Endothelial cell of umbilical vein (primary cell): ENCODE measurements around the gene KRT8. TPM values are rescaled to one million over a fixed set of nuclear protein-coding genes. Genes with fewer than 3 reads are reported as not detected.

ENCODE experiments used
- BruUV-seq: library from RNA; stranded (reverse); fragments of 400-500 nt; replicated peaks from 2 replicates; lab custom pipeline; 2021; lab: Mats Ljungman, UMichigan
- CTCF ChIA-PET: fragments of 300-600, 350-600 bp; sonication (Branson Sonifier 250); formaldehyde crosslinking; loops from one replicate; lab custom pipeline; 2021; ENCODE audit warnings: antibody characterized with exemption, inconsistent platforms; lab: Charles Lee
- POLR2A ChIA-PET: fragments of 300-600, 350-600 bp; sonication (Branson Sonifier 250); formaldehyde crosslinking; loops from one replicate; lab custom pipeline; 2021; ENCODE audit warnings: antibody characterized with exemption, inconsistent platforms; lab: Charles Lee
- DNase-seq: peaks from one replicate; pipeline ENCODE4 v3.0.0-alpha.2; 2011; ENCODE audit warnings: low read depth, low spot score
- FAIRE-seq: peaks from 2 replicates; lab custom pipeline; 2011; peaks lifted over from hg19 to GRCh38; lab: Jason Lieb, UNC
- H2AFZ ChIP-seq: 2 replicates; pipeline ENCODE4 v1.6.0; 2012; ENCODE audit warnings: low read depth, low read length, control low read depth, inconsistent platforms
- H3K27ac ChIP-seq: 2 replicates; pipeline ENCODE4 v1.5.1; 2011; ENCODE audit warnings: low read depth, mild to moderate bottlenecking, control low read depth, low read length, moderate library complexity; ENCODE audit not compliant: insufficient read depth
- H3K27me3 ChIP-seq, 2 experiments: 2 replicates each; pipeline versions ENCODE4 v1.6.0 to v1.6.1; 2011; ENCODE audit warnings: low read length in 2 of 2, mixed read lengths in 1 of 2; ENCODE audit not compliant: control insufficient read depth in 2 of 2, insufficient read depth in 2 of 2
- H3K36me3 ChIP-seq, 2 experiments: 2 replicates in 1 of 2; 3 replicates in 1 of 2; pipeline ENCODE4 v1.5.1; 2011; ENCODE audit warnings: low read length in 2 of 2, mild to moderate bottlenecking in 1 of 2, moderate library complexity in 1 of 2; ENCODE audit not compliant: control insufficient read depth in 2 of 2, insufficient read depth in 2 of 2; ENCODE audit errors: extremely low read depth in 1 of 2
- H3K4me1 ChIP-seq: 3 replicates; pipeline ENCODE4 v1.5.1; 2011; ENCODE audit warnings: mild to moderate bottlenecking, low read length; ENCODE audit not compliant: control insufficient read depth, insufficient read depth; ENCODE audit errors: extremely low read depth
- H3K4me2 ChIP-seq: 2 replicates; pipeline ENCODE4 v1.6.1; 2011; ENCODE audit warnings: low read length, control low read depth, mixed read lengths; ENCODE audit not compliant: insufficient read depth
- H3K4me3 ChIP-seq, 3 experiments: fragments of 200-600 bp in 1 of 3; sonication (generic), shearing (Covaris generic) in 1 of 3; replicated peaks in 1 of 3; 2 replicates each; pipeline ENCODE4 v1.5.1; 2011 to 2016; ENCODE audit warnings: control low read depth in 3 of 3, low read length in 3 of 3, mild to moderate bottlenecking in 2 of 3, inconsistent platforms in 1 of 3, low read depth in 1 of 3, moderate library complexity in 1 of 3; ENCODE audit not compliant: insufficient read depth in 1 of 3
- H3K79me2 ChIP-seq: 2 replicates; pipeline ENCODE4 v1.6.0; 2012; ENCODE audit warnings: low read length, inconsistent platforms; ENCODE audit not compliant: control insufficient read depth, insufficient read depth
- H3K9ac ChIP-seq: replicated peaks from 2 replicates; pipeline ENCODE3; 2011; ENCODE audit warnings: low read length, control low read depth; ENCODE audit not compliant: insufficient read depth; ENCODE audit errors: extremely low read depth
- H3K9me1 ChIP-seq: replicated peaks from 3 replicates; pipeline ENCODE4 v1.6.0; 2011; ENCODE audit warnings: mild to moderate bottlenecking, low read length; ENCODE audit not compliant: control insufficient read depth, insufficient read depth; ENCODE audit errors: extremely low read depth
- H3K9me3 ChIP-seq: replicated peaks from 2 replicates; pipeline ENCODE4 v1.5.1; 2012; ENCODE audit warnings: low read length, inconsistent platforms; ENCODE audit not compliant: control insufficient read depth, insufficient read depth
- H4K20me1 ChIP-seq: replicated peaks from 2 replicates; pipeline ENCODE3; 2011; ENCODE audit warnings: mild to moderate bottlenecking, low read length; ENCODE audit not compliant: control insufficient read depth, insufficient read depth; ENCODE audit errors: extremely low read depth
- CTCF ChIP-seq, 2 donors: IDR thresholded peaks; 1 replicate in 1 of 2; 2 replicates in 1 of 2; pipeline ENCODE4 v1.5.1; 2011; ENCODE audit warnings: low read length in 2 of 2, mild to moderate bottlenecking in 2 of 2, moderate library complexity in 2 of 2, control low read depth in 1 of 2, inconsistent platforms in 1 of 2, low read depth in 1 of 2; ENCODE audit not compliant: insufficient read depth in 1 of 2; ENCODE audit errors: extremely low read depth in 1 of 2
- EZH2 ChIP-seq: IDR thresholded peaks from 2 replicates; pipeline ENCODE4 v1.6.1; 2012; ENCODE audit warnings: borderline replicate concordance, low read depth, mild to moderate bottlenecking, moderate library complexity, low read length, inconsistent platforms; ENCODE audit not compliant: severe bottlenecking
- FOS ChIP-seq: IDR thresholded peaks from 2 replicates; pipeline ENCODE4 v1.6.1; 2011; ENCODE audit warnings: mild to moderate bottlenecking, low read length, moderate library complexity, borderline replicate concordance; ENCODE audit not compliant: insufficient read depth
- GATA2 ChIP-seq: IDR thresholded peaks from 2 replicates; pipeline ENCODE4 v1.7.0; 2011; ENCODE audit warnings: low read depth, mild to moderate bottlenecking, moderate library complexity, mixed read lengths, low read length; ENCODE audit not compliant: insufficient read length, insufficient read depth
- JUN ChIP-seq: IDR thresholded peaks from 2 replicates; pipeline ENCODE4 v1.6.1; 2011; ENCODE audit warnings: borderline replicate concordance, low read depth; ENCODE audit not compliant: insufficient read length, insufficient read depth
- MAX ChIP-seq: IDR thresholded peaks from 2 replicates; pipeline ENCODE4 v1.6.1; 2011; ENCODE audit not compliant: insufficient read depth, insufficient read length
- MYC ChIP-seq: IDR thresholded peaks from one replicate; pipeline ENCODE4 v1.6.1; 2011; ENCODE audit warnings: mild to moderate bottlenecking, low read depth, low read length
- POLR2A ChIP-seq: IDR thresholded peaks from 2 replicates; pipeline ENCODE4 v1.6.1; 2012; ENCODE audit warnings: low read depth, mild to moderate bottlenecking, control low read depth, low read length
- POLR2AphosphoS5 ChIP-seq: IDR thresholded peaks from 2 replicates; pipeline ENCODE4 v1.6.1; 2012; ENCODE audit warnings: low read depth, mild to moderate bottlenecking, control low read depth, low read length, moderate library complexity; ENCODE audit not compliant: insufficient read depth
- dilution Hi-C: fragments of 300-500 bp; cut with MboI; formaldehyde crosslinking; loops from one replicate; pipeline ENCODE4 v1.15.0; 2019; ENCODE audit warnings: low sequenced_read_pairs; ENCODE audit not compliant: extremely low pct_ligation_motif_present
- intact Hi-C: fragments of 100-400 bp; cut with micrococcal nuclease; formaldehyde crosslinking; loops from one replicate; pipeline ENCODE4 v1.10.0; 2022
- polyA plus RNA-seq, 4 experiments: library from polyadenylated mRNA; depleted of rRNA in 3 of 4; stranded (reverse) in 3 of 4; unstranded in 1 of 4; fragments of >200 nt; gene quantifications; 2 replicates each; pipeline versions ENCODE4 v1.2.1 to v1.2.3, GENCODE V29; 2011 to 2012; ENCODE audit warnings: missing spikeins in 1 of 4
- total RNA-seq: library from RNA; stranded (reverse); gene quantifications from 2 replicates; pipeline ENCODE4 v1.2.3, GENCODE V29; 2021

Gene KRT8
- total and polyA plus RNA-seq, 2 donors (not counting 3 experiments of a cell fraction or from before 2014, with no cell fraction given), result 23.5 to 31.7 TPM

- H3K9me1 ChIP-seq, result no peaks in the 10 kb centered on the region
- no peak overlapping the region for H3K27ac ChIP-seq
- TF ChIP-seq MYC (no peak), GATA2 (no peak), FOS (no peak), MAX (no peak), EZH2 (no peak), JUN (no peak), POLR2A (no peak), POLR2AphosphoS5 (no peak), CTCF (IDR thresholded peaks at IDR 0.05; ENCODE audit: extremely low read depth in 1 of 2, insufficient read depth in 1 of 2, low read depth in 1 of 2, low read length in 2 of 2) (no peak)
- no peaks in the 10 kb centered on the region for H3K79me2 ChIP-seq
- no peak for DNase-seq
- no peak overlapping the region for H3K9ac ChIP-seq
- no peaks in the 10 kb centered on the region for H4K20me1 ChIP-seq
- H3K36me3 ChIP-seq, result no peaks in the 10 kb centered on the region
- dilution Hi-C loops (no loop called here), intact Hi-C loops (no loop called here)
- no TSS peak for BruUV-seq
- no peak for FAIRE-seq
- no peak overlapping the region for H3K4me3 ChIP-seq
- peaks cover 0 to 4% of the 10 kb centered on the region in 2 experiments for H3K27me3 ChIP-seq
- no peak overlapping the region for H2AFZ ChIP-seq
- no peaks in the 10 kb centered on the region for H3K4me1 ChIP-seq
- POLR2A ChIA-PET, result no interaction called here
- H3K4me2 ChIP-seq, result no peak overlapping the region
- CTCF ChIA-PET, result interaction anchor here (1.7 kb wide), 2 partner anchors 8 to 13 kb away, joined by 4 to 8 read pairs; no protein-coding TSS in a partner anchor
- no peaks in the 10 kb centered on the region for H3K9me3 ChIP-seq
These were observed 47.4 kb downstream of the KRT8 start for GRCh38 chr12:52857500-52857899.
